Neural progenitor cell (in vitro differentiated cells): ENCODE results near the gene FHL1. TPM values are rescaled to one million over a fixed set of nuclear protein-coding genes. Genes with fewer than 3 reads are reported as not detected.

Source experiments
- DNase-seq: peaks from one replicate; pipeline ENCODE4 v3.0.0-alpha.2; 2016; ENCODE audit warnings: low spot score
- H2AFZ ChIP-seq: fragments of 200-600 bp; sonication (generic); replicated peaks from 2 replicates; pipeline ENCODE4 v1.6.1; 2016; ENCODE audit warnings: antibody characterized with exemption
- H3F3A ChIP-seq: fragments of 200-600 bp; sonication (generic); 2 replicates; pipeline ENCODE4 v1.6.1; 2016; ENCODE audit warnings: antibody characterized with exemption, low read depth
- H3K27ac ChIP-seq: fragments of 200-600 bp; sonication (generic); 2 replicates; pipeline ENCODE4 v1.5.1; 2016; ENCODE audit warnings: mild to moderate bottlenecking
- H3K27me3 ChIP-seq: fragments of 200-600 bp; sonication (generic); 2 replicates; pipeline ENCODE4 v1.6.1; 2016; ENCODE audit warnings: mild to moderate bottlenecking, moderate library complexity
- H3K36me3 ChIP-seq: fragments of 200-600 bp; sonication (generic); 2 replicates; pipeline ENCODE4 v1.5.1; 2016
- H3K4me1 ChIP-seq: fragments of 200-600 bp; sonication (generic); 2 replicates; pipeline ENCODE4 v1.6.1; 2016; ENCODE audit warnings: mixed run types
- H3K4me2 ChIP-seq: fragments of 200-600 bp; sonication (generic); 2 replicates; pipeline ENCODE4 v1.6.1; 2016
- H3K4me3 ChIP-seq: fragments of 200-600 bp; sonication (generic); 2 replicates; pipeline ENCODE4 v1.5.1; 2016
- H3K79me2 ChIP-seq: fragments of 200-600 bp; sonication (generic); 2 replicates; pipeline ENCODE4 v1.6.1; 2016; ENCODE audit warnings: low read depth
- H3K9ac ChIP-seq: fragments of 200-600 bp; sonication (generic); 2 replicates; pipeline ENCODE4 v1.6.1; 2016
- H3K9me3 ChIP-seq: fragments of 200-600 bp; sonication (generic); 2 replicates; pipeline ENCODE4 v1.5.1; 2016; ENCODE audit warnings: low read depth
- H4K20me1 ChIP-seq: fragments of 200-600 bp; sonication (generic); 2 replicates; pipeline ENCODE4 v1.6.1; 2016; ENCODE audit warnings: low read depth
- H3K27ac Mint-ChIP-seq: 3 replicates; pipeline ENCODE4 v1.8.0; 2021; ENCODE audit warnings: mixed read lengths
- H3K27me3 Mint-ChIP-seq: 2 replicates; pipeline ENCODE4 v1.8.0; 2022; ENCODE audit warnings: low read depth, mild to moderate bottlenecking, inconsistent platforms, moderate library complexity, mixed read lengths; ENCODE audit not compliant: insufficient read depth
- H3K36me3 Mint-ChIP-seq: 3 replicates; pipeline ENCODE4 v1.8.0; 2021; ENCODE audit warnings: mixed read lengths
- H3K4me1 Mint-ChIP-seq: 3 replicates; pipeline ENCODE4 v1.8.0; 2021; ENCODE audit warnings: mixed read lengths
- H3K4me3 Mint-ChIP-seq: 3 replicates; pipeline ENCODE4 v1.8.0; 2021; ENCODE audit warnings: mild to moderate bottlenecking, moderate library complexity, mixed read lengths
- H3K9me3 Mint-ChIP-seq: 3 replicates; pipeline ENCODE4 v1.8.0; 2020; ENCODE audit warnings: mixed read lengths
- CTCF ChIP-seq: fragments of 200-600 bp; sonication (generic); IDR thresholded peaks from 2 replicates; pipeline ENCODE4 v1.5.1; 2017; ENCODE audit warnings: antibody characterized with exemption, mild to moderate bottlenecking
- EZH2 ChIP-seq: fragments of 200-600 bp; sonication (generic); IDR thresholded peaks from 2 replicates; pipeline ENCODE4 v1.6.1; 2017; ENCODE audit warnings: antibody characterized with exemption, mild to moderate bottlenecking, moderate library complexity
- EZH2phosphoT487 ChIP-seq: fragments of 200-600 bp; sonication (generic); IDR thresholded peaks from 2 replicates; pipeline ENCODE4 v1.6.1; 2017; ENCODE audit warnings: antibody characterized with exemption
- total RNA-seq: library from RNA; depleted of rRNA; stranded (reverse); fragments of >200 nt; gene quantifications from 2 replicates; pipeline ENCODE4 v1.2.3, GENCODE V29; 2015; ENCODE audit warnings: low replicate concordance

Gene FHL1
- total RNA-seq, 1 donor from 2014 or later, result 67.6 TPM

- no peaks in the 10 kb centered on the region for H3K79me2 ChIP-seq
- H3K4me3 Mint-ChIP-seq, result no peak overlapping the region
- H3K4me1 Mint-ChIP-seq, result no peaks in the 10 kb centered on the region
- H3K36me3 Mint-ChIP-seq, result peaks cover 14% of the 10 kb centered on the region
- H3K27me3 Mint-ChIP-seq, result no peaks in the 10 kb centered on the region
- no peaks in the 10 kb centered on the region for H3K9me3 Mint-ChIP-seq
- H3K27ac ChIP-seq, result no peak overlapping the region
- DNase-seq, result no peak
- no peaks in the 10 kb centered on the region for H3K9me3 ChIP-seq
- H3K27me3 ChIP-seq, result no peaks in the 10 kb centered on the region
- no peaks in the 10 kb centered on the region for H4K20me1 ChIP-seq
- no peaks in the 10 kb centered on the region for H3K36me3 ChIP-seq
- no peaks in the 10 kb centered on the region for H3K4me1 ChIP-seq
- no peak overlapping the region for H3K4me3 ChIP-seq
- H3F3A ChIP-seq, result no peaks in the 10 kb centered on the region
- TF ChIP-seq CTCF (no peak), EZH2phosphoT487 (no peak), EZH2 (no peak)
- no peak overlapping the region for H3K9ac ChIP-seq
- H3K27ac Mint-ChIP-seq, result no peak overlapping the region
- no peak overlapping the region for H2AFZ ChIP-seq
- H3K4me2 ChIP-seq, result no peak overlapping the region
Observed at GRCh38 chrX:136220951-136221350, 73.6 kb downstream of the FHL1 start.

GRCh38 chrX:136221851-136222513 is 74.6 kb downstream of the FHL1 start:
- no peak overlapping the region for H3K27ac Mint-ChIP-seq

GRCh38 chrX:136227074-136227473 is 79.7 kb downstream of the FHL1 start:
- Histone ChIP-seq H3K36me3 (no peaks in the 10 kb centered on the region), H4K20me1 (no peaks in the 10 kb centered on the region), H3F3A (no peaks in the 10 kb centered on the region), H3K9me3 (no peaks in the 10 kb centered on the region), H3K79me2 (no peaks in the 10 kb centered on the region), H3K27ac (no peak overlapping the region), H3K4me2 (no peak overlapping the region), H3K27me3 (no peaks in the 10 kb centered on the region), H2AFZ (no peak overlapping the region), H3K4me3 (no peak overlapping the region), H3K4me1 (no peaks in the 10 kb centered on the region), H3K9ac (no peak overlapping the region)
- Mint-ChIP-seq H3K4me1 (no peaks in the 10 kb centered on the region), H3K36me3 (peaks cover 9% of the 10 kb centered on the region), H3K9me3 (no peaks in the 10 kb centered on the region), H3K27me3 (no peaks in the 10 kb centered on the region), H3K4me3 (no peak overlapping the region), H3K27ac (no peak overlapping the region)
- DNase-seq, result no peak
- TF ChIP-seq EZH2 (no peak), CTCF (no peak), EZH2phosphoT487 (no peak)

More at GRCh38 chrX:136221851-136222513, 74.6 kb downstream of the FHL1 start:
- no peaks in the 10 kb centered on the region for H3K9me3 ChIP-seq
- H4K20me1 ChIP-seq, result no peaks in the 10 kb centered on the region
- no peaks in the 10 kb centered on the region for H3K27me3 ChIP-seq
- H3K4me1 ChIP-seq, result no peaks in the 10 kb centered on the region
- no peaks in the 10 kb centered on the region for H3K4me1 Mint-ChIP-seq
- peaks cover 14% of the 10 kb centered on the region for H3K36me3 Mint-ChIP-seq
- H3K9me3 Mint-ChIP-seq, result no peaks in the 10 kb centered on the region
- no peaks in the 10 kb centered on the region for H3F3A ChIP-seq
- H3K36me3 ChIP-seq, result no peaks in the 10 kb centered on the region
- H3K27me3 Mint-ChIP-seq, result no peaks in the 10 kb centered on the region
- H2AFZ ChIP-seq, result no peak overlapping the region
- H3K4me3 Mint-ChIP-seq, result no peak overlapping the region
- TF ChIP-seq EZH2phosphoT487, result no peak
- TF ChIP-seq EZH2, result no peak
- TF ChIP-seq CTCF, result no peak
- H3K4me2 ChIP-seq, result no peak overlapping the region
- H3K79me2 ChIP-seq, result no peaks in the 10 kb centered on the region
- no peak for DNase-seq
- H3K27ac ChIP-seq, result no peak overlapping the region
- H3K9ac ChIP-seq, result no peak overlapping the region
- no peak overlapping the region for H3K4me3 ChIP-seq
